ENCODE data around the gene EFL1. TPM values are rescaled to one million over a fixed set of nuclear protein-coding genes. Genes with fewer than 3 reads are reported as not detected.

EFL1 gene
- total and polyA plus RNA-seq, 2 of the 4 experiments (the other 2 are of a cell fraction): 10.1 to 24.6 TPM

- Histone ChIP-seq H3K4me3 (ENCODE audit: insufficient read depth, low read depth, low read length) (no peak overlapping the region), H4K20me1 (ENCODE audit: insufficient read depth, low read length) (no peaks in the 10 kb centered on the region), H3K56ac (ENCODE audit: extremely low read depth, insufficient read depth, low read length) (no peak overlapping the region), H2BK15ac (ENCODE audit: low read depth, low read length) (0 out of 3 replicates have a peak overlapping the region, but pooled peaks have one; percentile 89), H3K9me1 (ENCODE audit: insufficient read depth, low read length) (peaks cover 5% of the 10 kb centered on the region; the same call in 1 of the 2 replicates), H3K4me2 (ENCODE audit: low read depth, low read length) (no peak overlapping the region), H4K91ac (ENCODE audit: insufficient read depth, low read depth, low read length) (peak overlapping the region; percentile 31; the same call in 1 of the 2 replicates), H2AK5ac (ENCODE audit: low read depth, low read length) (peak overlapping the region; percentile 77), H3K27me3 (ENCODE audit: control insufficient read depth, insufficient read depth, low read length) (no peaks in the 10 kb centered on the region), H4K8ac (ENCODE audit: low read depth in 2 of 2, low read length in 2 of 2) (no peak overlapping the region), H3K14ac (replicated peaks; ENCODE audit: low read depth, low read length) (no peak overlapping the region), H2AFZ (replicated peaks; ENCODE audit: low read length, poor library complexity) (no peak overlapping the region), H2BK120ac (ENCODE audit: low read depth, low read length) (peak overlapping the region; percentile 32), H3K36me3 (ENCODE audit: control insufficient read depth, insufficient read depth, low read length) (no peaks in the 10 kb centered on the region), H2BK20ac (ENCODE audit: low read depth, low read length) (0 out of 2 replicates have a peak overlapping the region, but pooled peaks have one; percentile 31), H3K4ac (ENCODE audit: low read depth, low read length) (peak overlapping the region; percentile 50; the same call in 1 of the 2 replicates), H3K27ac (ENCODE audit: insufficient read depth, low read length) (no peak overlapping the region), H3K9ac (ENCODE audit: low read depth, low read length) (no peak overlapping the region), H4K5ac (ENCODE audit: low read depth, low read length) (no peak overlapping the region), H2AK9ac (replicated peaks; ENCODE audit: low read depth, low read length, poor library complexity) (no peak overlapping the region), H3K79me1 (ENCODE audit: low read depth in 1 of 2, low read length in 2 of 2) (peaks cover 0 to 10% of the 10 kb centered on the region in 2 experiments; a peak in 2 of 4 replicates), H3K18ac (ENCODE audit: low read depth, low read length) (no peak overlapping the region), H2BK5ac (ENCODE audit: low read depth, low read length, poor library complexity, severe bottlenecking) (no peak overlapping the region), H3K4me1 (ENCODE audit: control insufficient read depth, insufficient read depth, low read length) (peaks cover 3% of the 10 kb centered on the region; the same call in 1 of the 2 replicates), H3K23ac (ENCODE audit: low read depth, low read length) (no peak overlapping the region), H3K9me3 (ENCODE audit: control insufficient read depth, insufficient read depth, low read length) (0 out of 2 replicates have a peak, but pooled peaks cover 2% of the 10 kb centered on the region)
- dilution Hi-C loops (cut with HindIII; ENCODE audit: low sequenced_read_pairs, unreplicated experiment) (no loop called here), in situ Hi-C loops (cut with MboI; ENCODE audit: low sequenced_read_pairs) (no loop called here), intact Hi-C loops (cut with micrococcal nuclease) (no loop called here)
- TF ChIP-seq RAD21 (IDR thresholded peaks at IDR 0.05; ENCODE audit: low read length) (no peak), CEBPB (IDR thresholded peaks at IDR 0.05; ENCODE audit: low read depth, low read length) (peak; percentile 74)
- BruUV-seq (replicated peaks): no TSS peak
- DNase-seq: no peak
- no peak for ATAC-seq (ENCODE audit: low read depth)
- CTCF ChIA-PET: no interaction called here
- no CpG with 5 or more reads among the region's 3 CpGs for WGBS, 2 experiments (ENCODE audit: extremely low coverage in 2 of 2, insufficient read length in 1 of 2)
- POLR2A ChIA-PET (ENCODE audit: unreplicated experiment): no interaction called here
Measured at GRCh38 chr15:82091636-82092140, 170.8 kb downstream of the EFL1 start.
